ENCODE data around the gene SLC35F4. TPM values are rescaled to one million over a fixed set of nuclear protein-coding genes. Genes with fewer than 3 reads are reported as not detected.
A peak's percentile ranks its signal among the peaks of the same experiment; 100 is the strongest.
"Not testable (repeated sequence)": the region's sequence is repeated elsewhere in the genome, so short reads cannot be mapped to it uniquely, and the experiment has no call there.

The SLC35F4 gene
- total RNA-seq, 1 donor from 2014 or later = not detected

DNA sequence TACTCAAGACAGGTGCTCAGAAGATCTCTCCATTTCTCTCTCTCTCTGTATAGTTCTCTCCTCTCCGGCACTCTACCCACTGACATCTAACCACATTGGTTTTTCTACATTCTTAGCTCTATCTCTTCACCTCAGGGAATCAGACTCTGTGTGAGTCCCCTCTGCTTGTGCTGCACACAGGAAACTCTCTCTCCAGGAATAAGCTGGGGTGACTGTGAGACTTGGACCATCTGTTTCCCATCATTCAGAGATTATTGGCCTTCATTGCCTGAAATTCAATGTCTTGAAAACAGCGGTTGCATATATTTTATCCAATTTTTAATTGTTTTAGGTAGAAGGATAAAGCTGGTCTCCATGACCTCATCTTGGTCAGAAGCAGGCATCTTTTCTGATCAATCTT is 105.0 kb downstream of the SLC35F4 start:
- DNase-seq = no peak
- Mint-ChIP-seq H3K4me1 (ENCODE audit: low read depth, unreplicated experiment) (no peaks in the 10 kb centered on the region), H3K27me3 (ENCODE audit: unreplicated experiment) (no peaks in the 10 kb centered on the region), H3K27ac (ENCODE audit: unreplicated experiment) (no peak overlapping the region), H3K4me3 (ENCODE audit: unreplicated experiment) (no peak overlapping the region), H3K36me3 (ENCODE audit: unreplicated experiment) (no peaks in the 10 kb centered on the region), H3K9me3 (ENCODE audit: unreplicated experiment) (no peaks in the 10 kb centered on the region)
- no peak for TF ChIP-seq CTCF (IDR thresholded peaks at IDR 0.05; ENCODE audit: partially characterized antibody, unreplicated experiment)

- peaks cover 3% of the 10 kb centered on the region for H3K9me3 Mint-ChIP-seq (ENCODE audit: unreplicated experiment)
- peak; percentile 67 for DNase-seq
- TF ChIP-seq CTCF (IDR thresholded peaks at IDR 0.05; ENCODE audit: partially characterized antibody, unreplicated experiment) = no peak
Measured at GRCh38 chr14:57755018-57755521, 110.8 kb downstream of the SLC35F4 start.

GRCh38 chr14:57754527-57754926 is 111.4 kb downstream of the SLC35F4 start:
- no peak for TF ChIP-seq CTCF (IDR thresholded peaks at IDR 0.05; ENCODE audit: partially characterized antibody, unreplicated experiment)
- Mint-ChIP-seq H3K36me3 (ENCODE audit: unreplicated experiment) (no peaks in the 10 kb centered on the region), H3K27ac (ENCODE audit: unreplicated experiment) (no peak overlapping the region), H3K4me3 (ENCODE audit: unreplicated experiment) (no peak overlapping the region), H3K4me1 (ENCODE audit: low read depth, unreplicated experiment) (peaks cover 7% of the 10 kb centered on the region), H3K27me3 (ENCODE audit: unreplicated experiment) (no peaks in the 10 kb centered on the region), H3K9me3 (ENCODE audit: unreplicated experiment) (peaks cover 3% of the 10 kb centered on the region)
- no peak for DNase-seq

More at GRCh38 chr14:57755018-57755521, 110.8 kb downstream of the SLC35F4 start:
- H3K27ac Mint-ChIP-seq (ENCODE audit: unreplicated experiment) = no peak overlapping the region
- no peaks in the 10 kb centered on the region for H3K36me3 Mint-ChIP-seq (ENCODE audit: unreplicated experiment)
- no peak overlapping the region for H3K4me3 Mint-ChIP-seq (ENCODE audit: unreplicated experiment)
- H3K27me3 Mint-ChIP-seq (ENCODE audit: unreplicated experiment) = no peaks in the 10 kb centered on the region
- peaks cover 7% of the 10 kb centered on the region for H3K4me1 Mint-ChIP-seq (ENCODE audit: low read depth, unreplicated experiment)

DNA sequence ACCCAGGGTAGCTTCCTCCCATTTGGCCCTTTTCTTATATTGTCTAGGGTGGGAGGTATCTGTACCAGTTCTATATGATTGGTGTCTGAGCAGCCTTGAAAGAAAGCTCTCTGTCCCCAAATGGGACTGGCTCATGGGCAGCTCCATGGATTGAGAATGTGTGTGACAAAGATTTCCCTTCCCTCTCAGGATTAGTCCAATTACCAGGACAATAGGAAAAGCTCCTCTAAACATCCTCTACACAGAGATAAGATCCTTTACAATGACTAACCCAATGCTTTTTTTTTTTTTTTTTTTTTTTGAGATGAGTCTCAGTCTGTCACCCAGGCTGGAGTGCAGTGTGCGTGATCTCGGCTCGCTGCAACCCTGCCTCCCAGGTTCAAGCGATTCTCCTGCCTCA is 112.1 kb downstream of the SLC35F4 start:
- Mint-ChIP-seq H3K9me3 (ENCODE audit: unreplicated experiment) (peaks cover 3% of the 10 kb centered on the region), H3K36me3 (ENCODE audit: unreplicated experiment) (no peaks in the 10 kb centered on the region), H3K27me3 (ENCODE audit: unreplicated experiment) (no peaks in the 10 kb centered on the region), H3K27ac (ENCODE audit: unreplicated experiment) (no peak overlapping the region), H3K4me1 (ENCODE audit: low read depth, unreplicated experiment) (peaks cover 7% of the 10 kb centered on the region), H3K4me3 (ENCODE audit: unreplicated experiment) (no peak overlapping the region)
- DNase-seq = no peak
- no peak for TF ChIP-seq CTCF (IDR thresholded peaks at IDR 0.05; ENCODE audit: partially characterized antibody, unreplicated experiment)

DNA sequence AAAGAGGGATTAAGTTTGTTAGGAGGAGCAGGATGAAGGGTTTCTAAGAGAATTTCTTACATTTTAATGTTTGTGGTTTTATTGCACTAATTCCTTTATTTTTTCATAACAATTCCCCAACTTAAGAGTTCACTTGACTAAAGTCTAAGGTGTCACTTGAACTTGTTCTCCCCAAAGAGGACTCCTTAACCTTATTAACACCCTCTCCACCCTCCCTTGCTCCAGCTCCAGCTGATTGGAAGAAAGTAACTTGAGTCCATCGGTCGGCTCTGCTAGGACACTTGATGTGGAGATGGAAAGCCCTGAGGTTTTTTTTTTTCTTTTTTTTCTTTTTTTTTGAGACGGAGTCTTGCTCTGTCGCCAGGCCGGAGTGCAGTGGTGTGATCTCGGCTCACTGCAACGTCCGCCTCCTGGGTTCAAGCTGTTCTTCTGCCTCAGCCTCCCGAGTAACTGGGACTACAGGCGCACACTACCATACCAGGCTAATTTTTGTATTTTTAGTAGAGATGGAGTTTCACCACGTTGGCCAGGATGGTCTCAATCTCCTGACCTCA is 113.7 kb downstream of the SLC35F4 start:
- not testable (repeated sequence) for H3K27ac Mint-ChIP-seq (ENCODE audit: unreplicated experiment); H3K4me3 Mint-ChIP-seq (ENCODE audit: unreplicated experiment); H3K27me3 Mint-ChIP-seq (ENCODE audit: unreplicated experiment); H3K4me1 Mint-ChIP-seq (ENCODE audit: low read depth, unreplicated experiment); H3K36me3 Mint-ChIP-seq (ENCODE audit: unreplicated experiment); DNase-seq; H3K9me3 Mint-ChIP-seq (ENCODE audit: unreplicated experiment)
